ENCODE measurements around the gene AMTN. TPM values are rescaled to one million over a fixed set of nuclear protein-coding genes. Genes with fewer than 3 reads are reported as not detected.

Gene AMTN
- total RNA-seq, 1 donor from 2014 or later, result not detected

DNA sequence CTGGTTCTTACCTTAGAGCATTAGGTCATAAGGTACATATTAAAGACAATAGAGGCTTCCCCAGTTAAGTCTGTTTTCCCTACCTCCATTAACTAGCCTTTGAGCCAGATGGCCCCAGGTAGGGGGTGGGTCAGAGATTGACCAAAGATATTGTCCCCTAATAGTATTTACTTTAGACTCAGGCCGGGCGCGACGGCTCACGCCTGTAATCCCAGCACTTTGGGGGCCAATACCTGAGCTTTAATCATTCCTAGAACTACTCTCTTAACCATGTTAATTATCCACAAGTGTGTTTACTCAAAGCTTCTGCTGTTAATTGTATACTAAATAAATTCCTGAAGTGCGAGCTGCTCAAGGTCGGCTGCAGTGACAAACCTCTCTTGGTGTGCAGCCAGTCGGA is 45.7 kb downstream of the AMTN start:
- peaks cover 21% of the 10 kb centered on the region for H3K9me3 Mint-ChIP-seq
- H3K27me3 Mint-ChIP-seq (ENCODE audit: low read depth), result no peaks in the 10 kb centered on the region
- DNase-seq (ENCODE audit: low spot score in 2 of 2, unreplicated experiment in 2 of 2), result no peak
- peaks cover 16% of the 10 kb centered on the region for H3K4me1 Mint-ChIP-seq
- H3K4me3 Mint-ChIP-seq, result no peak overlapping the region
- TF ChIP-seq, protein P1, sequence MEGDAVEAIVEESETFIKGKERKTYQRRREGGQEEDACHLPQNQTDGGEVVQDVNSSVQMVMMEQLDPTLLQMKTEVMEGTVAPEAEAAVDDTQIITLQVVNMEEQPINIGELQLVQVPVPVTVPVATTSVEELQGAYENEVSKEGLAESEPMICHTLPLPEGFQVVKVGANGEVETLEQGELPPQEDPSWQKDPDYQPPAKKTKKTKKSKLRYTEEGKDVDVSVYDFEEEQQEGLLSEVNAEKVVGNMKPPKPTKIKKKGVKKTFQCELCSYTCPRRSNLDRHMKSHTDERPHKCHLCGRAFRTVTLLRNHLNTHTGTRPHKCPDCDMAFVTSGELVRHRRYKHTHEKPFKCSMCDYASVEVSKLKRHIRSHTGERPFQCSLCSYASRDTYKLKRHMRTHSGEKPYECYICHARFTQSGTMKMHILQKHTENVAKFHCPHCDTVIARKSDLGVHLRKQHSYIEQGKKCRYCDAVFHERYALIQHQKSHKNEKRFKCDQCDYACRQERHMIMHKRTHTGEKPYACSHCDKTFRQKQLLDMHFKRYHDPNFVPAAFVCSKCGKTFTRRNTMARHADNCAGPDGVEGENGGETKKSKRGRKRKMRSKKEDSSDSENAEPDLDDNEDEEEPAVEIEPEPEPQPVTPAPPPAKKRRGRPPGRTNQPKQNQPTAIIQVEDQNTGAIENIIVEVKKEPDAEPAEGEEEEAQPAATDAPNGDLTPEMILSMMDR (IDR thresholded peaks at IDR 0.05; ENCODE audit: unreplicated experiment), result no peak
- H3K27ac Mint-ChIP-seq, result no peak overlapping the region
- H3K36me3 Mint-ChIP-seq, result peaks cover 2% of the 10 kb centered on the region

DNA sequence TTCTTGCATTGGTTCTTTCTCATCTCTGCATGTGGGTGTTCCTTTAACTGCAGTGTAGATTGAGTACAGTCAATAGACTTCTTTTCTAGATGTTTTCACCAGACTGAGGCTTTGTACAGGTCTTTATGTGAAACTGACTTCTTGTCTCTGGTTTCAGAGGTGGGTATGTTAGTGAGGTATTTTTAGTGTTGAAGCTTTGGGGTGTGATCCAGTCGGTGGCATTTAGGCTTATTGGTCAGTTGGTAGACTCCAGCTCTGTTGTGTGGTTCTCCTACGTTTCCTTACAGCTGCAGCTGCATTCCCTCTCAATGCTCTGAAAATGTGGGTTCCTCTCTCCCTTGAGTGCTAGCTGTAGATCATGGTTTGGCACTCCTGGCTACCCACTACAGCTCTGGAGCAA is 52.4 kb downstream of the AMTN start:
- H3K27me3 Mint-ChIP-seq (ENCODE audit: low read depth), result no peaks in the 10 kb centered on the region
- TF ChIP-seq, protein P1 (IDR thresholded peaks at IDR 0.05; ENCODE audit: unreplicated experiment), result no peak
- peaks cover 40% of the 10 kb centered on the region for H3K9me3 Mint-ChIP-seq
- peaks cover 11% of the 10 kb centered on the region for H3K36me3 Mint-ChIP-seq
- DNase-seq (ENCODE audit: low spot score in 2 of 2, unreplicated experiment in 2 of 2), result no peak
- H3K4me1 Mint-ChIP-seq, result no peaks in the 10 kb centered on the region
- no peak overlapping the region for H3K27ac Mint-ChIP-seq
- no peak overlapping the region for H3K4me3 Mint-ChIP-seq

DNA sequence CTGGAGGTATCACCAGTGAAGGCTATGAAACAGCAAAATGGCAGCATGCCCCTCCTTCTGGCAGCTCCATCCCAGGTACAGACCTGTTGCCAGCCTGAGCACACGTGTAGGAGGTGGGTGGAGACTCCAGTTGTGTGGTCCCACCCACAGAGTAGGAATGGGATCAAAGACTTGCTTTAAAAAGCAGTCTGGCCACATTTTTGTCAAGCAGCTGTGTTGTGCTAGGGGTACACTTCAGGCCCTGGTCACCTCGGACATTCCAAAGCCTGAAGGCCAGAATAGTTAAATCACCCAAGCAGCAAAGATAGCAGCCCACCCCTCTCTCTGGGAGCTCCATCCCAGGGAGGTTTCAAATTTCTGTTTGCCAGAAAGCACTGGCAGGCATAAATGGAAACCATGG is 53.4 kb downstream of the AMTN start:
- Mint-ChIP-seq H3K27ac (no peak overlapping the region), H3K4me3 (no peak overlapping the region), H3K4me1 (no peaks in the 10 kb centered on the region), H3K27me3 (ENCODE audit: low read depth) (no peaks in the 10 kb centered on the region), H3K9me3 (peaks cover 34% of the 10 kb centered on the region), H3K36me3 (peaks cover 14% of the 10 kb centered on the region)
- TF ChIP-seq, protein P1 (IDR thresholded peaks at IDR 0.05; ENCODE audit: unreplicated experiment), result no peak
- no peak for DNase-seq (ENCODE audit: low spot score in 2 of 2, unreplicated experiment in 2 of 2)

DNA sequence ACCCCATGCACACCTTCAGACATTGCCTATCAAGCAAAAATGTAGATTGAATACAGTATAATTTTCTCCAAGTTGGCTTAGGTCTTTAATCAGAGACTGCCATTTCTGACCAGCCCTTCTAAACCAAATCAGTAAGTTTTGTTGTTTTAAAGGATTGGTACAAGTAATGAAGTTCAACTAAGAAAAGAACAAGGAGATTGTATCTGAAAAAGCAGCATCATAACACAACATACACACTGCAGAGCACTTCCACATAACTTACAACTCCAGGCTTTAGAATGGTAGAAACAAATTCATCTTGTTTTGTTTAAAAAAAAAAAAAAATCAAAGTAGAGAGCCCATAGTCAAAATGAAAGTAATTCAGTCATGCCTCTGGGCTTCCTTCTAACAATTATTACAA is 57.6 kb downstream of the AMTN start:
- Mint-ChIP-seq H3K9me3 (peaks cover 20% of the 10 kb centered on the region), H3K36me3 (peaks cover 4% of the 10 kb centered on the region), H3K4me1 (peaks cover 9% of the 10 kb centered on the region), H3K27ac (no peak overlapping the region), H3K4me3 (no peak overlapping the region), H3K27me3 (ENCODE audit: low read depth) (no peaks in the 10 kb centered on the region)
- TF ChIP-seq, protein P1 (IDR thresholded peaks at IDR 0.05; ENCODE audit: unreplicated experiment), result no peak
- no peak for DNase-seq (ENCODE audit: low spot score in 2 of 2, unreplicated experiment in 2 of 2)

DNA sequence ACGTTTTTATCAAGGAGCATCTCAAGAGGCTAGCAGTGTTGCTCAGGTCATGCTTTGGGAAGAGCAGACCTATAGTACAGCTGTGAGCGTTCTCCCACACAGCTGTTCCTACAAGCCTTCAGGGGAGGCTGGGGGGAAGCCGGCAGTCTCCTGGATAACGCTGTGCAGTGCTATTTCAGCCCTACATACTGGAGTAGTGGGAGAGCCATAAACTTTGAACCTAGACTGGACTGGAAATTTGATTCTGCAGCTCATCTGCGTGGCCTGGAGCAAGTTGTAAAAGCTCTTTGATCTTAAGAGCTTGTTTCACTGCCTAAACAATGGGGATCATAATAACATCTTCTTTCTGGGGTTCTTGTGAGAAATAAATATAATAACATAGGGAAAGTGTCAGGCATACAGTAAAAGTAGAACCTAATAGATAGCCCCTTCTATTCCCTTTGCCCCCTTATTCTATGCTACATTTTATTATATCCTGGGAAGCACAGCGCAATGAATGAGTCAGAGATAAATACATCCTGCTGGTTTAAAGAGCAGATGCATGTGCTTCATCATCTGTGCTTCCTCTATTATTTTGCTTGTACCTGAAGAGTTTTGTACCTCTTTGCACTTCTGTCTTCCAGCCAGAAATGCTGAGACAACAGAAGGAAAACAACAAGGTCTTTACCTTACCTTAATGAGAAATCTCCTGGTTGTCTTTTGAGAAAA is 59.0 kb downstream of the AMTN start:
- TF ChIP-seq, protein P1 (IDR thresholded peaks at IDR 0.05; ENCODE audit: unreplicated experiment), result no peak
- Mint-ChIP-seq H3K9me3 (peaks cover 18% of the 10 kb centered on the region), H3K27ac (peak overlapping the region; percentile 57), H3K27me3 (ENCODE audit: low read depth) (no peaks in the 10 kb centered on the region), H3K36me3 (peaks cover 4% of the 10 kb centered on the region), H3K4me1 (peaks cover 9% of the 10 kb centered on the region), H3K4me3 (no peak overlapping the region)
- no peak for DNase-seq (ENCODE audit: low spot score in 2 of 2, unreplicated experiment in 2 of 2)

All from mesothelial cell of epicardium (in vitro differentiated cells).